Fibroblast of lung (primary cell): ENCODE data around the gene FCGR3B. TPM values are rescaled to one million over a fixed set of nuclear protein-coding genes. Genes with fewer than 3 reads are reported as not detected.
A peak's percentile ranks its signal among the peaks of the same experiment; 100 is the strongest.
"Not testable (repeated sequence)": the region's sequence is repeated elsewhere in the genome, so short reads cannot be mapped to it uniquely, and the experiment has no call there.

Experiments
- DNase-seq, 2 donors: peaks; one replicate each; pipeline versions ENCODE4 v3.0.0 to v3.0.0-alpha.2; 2010; ENCODE audit warnings: low read depth in 2 of 2
- H2AFZ ChIP-seq: 2 replicates; pipeline ENCODE4 v1.5.1; 2012; ENCODE audit warnings: low read length, control low read depth, inconsistent platforms
- H3K27ac ChIP-seq: 2 replicates; pipeline ENCODE4 v1.5.1; 2011; ENCODE audit warnings: low read length, control low read depth; ENCODE audit not compliant: insufficient read depth
- H3K27me3 ChIP-seq: 2 replicates; pipeline ENCODE4 v1.5.1; 2011; ENCODE audit warnings: mild to moderate bottlenecking, low read length; ENCODE audit not compliant: control insufficient read depth, insufficient read depth
- H3K36me3 ChIP-seq: 2 replicates; pipeline ENCODE4 v1.5.1; 2011; ENCODE audit warnings: low read length; ENCODE audit not compliant: control insufficient read depth, insufficient read depth
- H3K4me1 ChIP-seq: 2 replicates; pipeline ENCODE4 v1.5.1; 2011; ENCODE audit warnings: low read length; ENCODE audit not compliant: control insufficient read depth, insufficient read depth; ENCODE audit errors: extremely low read depth
- H3K4me2 ChIP-seq: 2 replicates; pipeline ENCODE4 v1.5.1; 2011; ENCODE audit warnings: low read length, control low read depth; ENCODE audit not compliant: insufficient read depth; ENCODE audit errors: extremely low read depth
- H3K4me3 ChIP-seq, 4 experiments: fragments of 200-600 bp in 1 of 4; sonication (generic) in 1 of 4; replicated peaks in 1 of 4; 2 replicates each; pipeline ENCODE4 v1.5.1; 2011 to 2016; ENCODE audit warnings: low read length in 4 of 4, low read depth in 3 of 4, mild to moderate bottlenecking in 3 of 4, control low read depth in 2 of 4, inconsistent platforms in 1 of 4, mixed read lengths in 1 of 4; ENCODE audit not compliant: insufficient read depth in 1 of 4; ENCODE audit errors: control extremely low read depth in 1 of 4
- H3K79me2 ChIP-seq: 2 replicates; pipeline ENCODE4 v1.5.1; 2012; ENCODE audit warnings: mild to moderate bottlenecking, low read length, inconsistent platforms; ENCODE audit not compliant: control insufficient read depth, insufficient read depth
- H3K9ac ChIP-seq: 2 replicates; pipeline ENCODE4 v1.5.1; 2011; ENCODE audit warnings: mild to moderate bottlenecking, low read length, control low read depth; ENCODE audit not compliant: insufficient read depth
- H3K9me3 ChIP-seq: 2 replicates; pipeline ENCODE4 v1.5.1; 2012; ENCODE audit warnings: low read depth, low read length; ENCODE audit not compliant: control insufficient read depth, insufficient read depth
- H4K20me1 ChIP-seq: 2 replicates; pipeline ENCODE4 v1.5.1; 2011; ENCODE audit warnings: low read length; ENCODE audit not compliant: control insufficient read depth, insufficient read depth; ENCODE audit errors: extremely low read depth
- polyA plus RNA-seq, 2 donors: library from polyadenylated mRNA; depleted of rRNA in 1 of 2; stranded (reverse) in 1 of 2; unstranded in 1 of 2; fragments of >200 nt; gene quantifications; 2 replicates each; pipeline ENCODE4 v1.2.1, GENCODE V29; 2011 to 2012; ENCODE audit warnings: missing spikeins in 1 of 2
- total RNA-seq: library from RNA; depleted of rRNA; stranded (reverse); fragments of >200 nt; gene quantifications from 2 replicates; pipeline ENCODE4 v1.2.1, GENCODE V29; 2014

Gene FCGR3B
- total and polyA plus RNA-seq, 2 donors (not counting 1 experiment from before 2014, with no cell fraction given) = not detected

- not testable (repeated sequence) for H3K9ac ChIP-seq, H2AFZ ChIP-seq, H4K20me1 ChIP-seq, H3K4me1 ChIP-seq, H3K9me3 ChIP-seq, H3K79me2 ChIP-seq, H3K36me3 ChIP-seq, H3K27ac ChIP-seq, H3K27me3 ChIP-seq
- Histone ChIP-seq H3K4me2 (peak overlapping the region; percentile 13), H3K4me3 (peak overlapping the region in 1 of 4 experiments; percentile 17)
- peak; percentile 48 to 62 for DNase-seq
Observed at GRCh38 chr1:161605762-161606540, 25.0 kb downstream of the FCGR3B start.

- not testable (repeated sequence) for H2AFZ ChIP-seq, H3K4me1 ChIP-seq, H3K79me2 ChIP-seq, H3K9me3 ChIP-seq, H3K27me3 ChIP-seq, H3K9ac ChIP-seq, H4K20me1 ChIP-seq, H3K27ac ChIP-seq, H3K4me3 ChIP-seq, H3K36me3 ChIP-seq, H3K4me2 ChIP-seq, DNase-seq
Observed at GRCh38 chr1:161605024-161605423, 26.0 kb downstream of the FCGR3B start.

GRCh38 chr1:161597077-161597476, 33.9 kb downstream of the FCGR3B start:
- not testable (repeated sequence) for H3K4me1 ChIP-seq, H3K79me2 ChIP-seq, H3K36me3 ChIP-seq, H2AFZ ChIP-seq, H3K9me3 ChIP-seq, H3K9ac ChIP-seq, H3K27ac ChIP-seq, H3K27me3 ChIP-seq, H3K4me2 ChIP-seq, H3K4me3 ChIP-seq, H4K20me1 ChIP-seq
- DNase-seq = peak in 1 of 2 donors; percentile 11

GRCh38 chr1:161595583-161595982, 35.4 kb downstream of the FCGR3B start:
- H3K79me2 ChIP-seq, H3K9me3 ChIP-seq, H3K36me3 ChIP-seq, H3K4me2 ChIP-seq, H3K27me3 ChIP-seq, H3K4me3 ChIP-seq, H4K20me1 ChIP-seq, H3K4me1 ChIP-seq, DNase-seq, H3K9ac ChIP-seq: not testable (repeated sequence)
- Histone ChIP-seq H3K27ac (peak overlapping the region; percentile 59), H2AFZ (peak overlapping the region; percentile 53)

- H3K9me3 ChIP-seq, H3K9ac ChIP-seq, H4K20me1 ChIP-seq, H3K27me3 ChIP-seq, H3K36me3 ChIP-seq, DNase-seq, H3K4me3 ChIP-seq, H3K4me1 ChIP-seq, H3K79me2 ChIP-seq: not testable (repeated sequence)
- H3K4me2 ChIP-seq = peak overlapping the region; percentile 13
- peak overlapping the region; percentile 59 for H3K27ac ChIP-seq
- peak overlapping the region; percentile 53 for H2AFZ ChIP-seq
Observed at GRCh38 chr1:161595173-161595572, 35.8 kb downstream of the FCGR3B start.

- H3K79me2 ChIP-seq, DNase-seq, H3K36me3 ChIP-seq, H4K20me1 ChIP-seq, H3K4me3 ChIP-seq, H3K4me2 ChIP-seq, H3K27me3 ChIP-seq, H2AFZ ChIP-seq, H3K9ac ChIP-seq, H3K9me3 ChIP-seq, H3K27ac ChIP-seq, H3K4me1 ChIP-seq: not testable (repeated sequence)
Observed at GRCh38 chr1:161594269-161594984, 36.5 kb downstream of the FCGR3B start.
